Fibroblast of the conjunctiva (primary cell): ENCODE results near the gene ADGRL3.
"Not testable (repeated sequence)": the region's sequence is repeated elsewhere in the genome, so short reads cannot be mapped to it uniquely, and the experiment has no call there.

Experiments used
- DNase-seq: peaks from one replicate; pipeline ENCODE4 v3.0.0-alpha.2; 2010; ENCODE audit warnings: low read depth

Gene ADGRL3

GRCh38 chr4:61500883-61501282, 300.8 kb downstream of the ADGRL3 start:
- peak; percentile 4 for DNase-seq

GRCh38 chr4:61501812-61502211, 301.7 kb downstream of the ADGRL3 start:
- DNase-seq, result no peak

GRCh38 chr4:61505773-61506685, 305.9 kb downstream of the ADGRL3 start:
- DNase-seq, result no peak

GRCh38 chr4:61507091-61507490, 307.0 kb downstream of the ADGRL3 start:
- no peak for DNase-seq

GRCh38 chr4:61509721-61510241, 309.7 kb downstream of the ADGRL3 start:
- not testable (repeated sequence) for DNase-seq

- peak; percentile 43 for DNase-seq
Measured at GRCh38 chr4:61511716-61512488, 311.8 kb downstream of the ADGRL3 start.

DNA sequence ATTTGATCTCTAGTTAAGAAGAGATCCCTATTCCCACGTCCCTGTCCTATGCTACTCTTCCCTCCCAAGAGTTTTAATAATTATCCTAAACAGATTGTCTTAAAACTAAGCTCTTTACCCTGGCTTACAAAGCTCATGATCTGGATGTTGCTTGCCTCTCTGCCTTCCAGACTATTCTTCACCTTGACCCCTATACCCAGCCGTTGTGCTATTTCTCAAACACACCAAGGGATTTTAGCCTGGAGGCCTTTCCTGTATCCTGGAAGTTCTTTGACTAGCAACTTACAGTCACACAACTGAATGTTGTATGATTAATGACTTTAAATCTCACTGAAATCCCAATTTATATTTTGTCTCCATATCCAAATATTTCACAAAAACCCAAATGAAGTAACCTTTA, 314.9 kb downstream of the ADGRL3 start:
- DNase-seq, result no peak

- DNase-seq, result no peak
Measured at GRCh38 chr4:61517144-61517543, 317.0 kb downstream of the ADGRL3 start.

DNA sequence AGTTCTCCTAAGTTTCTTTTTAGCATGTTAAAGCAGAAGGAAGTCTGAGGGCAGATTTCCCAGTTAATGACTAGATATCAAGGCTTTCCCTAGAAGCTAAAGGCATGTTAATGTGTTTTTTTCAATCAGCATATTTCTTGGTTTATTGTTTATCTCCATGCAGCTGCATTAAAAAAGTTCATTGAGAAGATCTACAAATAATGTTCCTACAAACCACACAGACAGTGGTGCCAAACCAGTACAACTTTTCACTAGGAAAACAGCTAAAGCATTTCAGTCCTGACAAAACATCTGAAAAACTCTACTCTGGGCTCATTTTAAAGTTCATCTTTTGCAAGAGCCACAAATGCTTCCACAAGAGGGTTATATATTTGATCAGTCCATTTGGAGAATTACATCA, 320.0 kb downstream of the ADGRL3 start:
- DNase-seq, result no peak

GRCh38 chr4:61520681-61521160, 320.6 kb downstream of the ADGRL3 start:
- no peak for DNase-seq

DNA sequence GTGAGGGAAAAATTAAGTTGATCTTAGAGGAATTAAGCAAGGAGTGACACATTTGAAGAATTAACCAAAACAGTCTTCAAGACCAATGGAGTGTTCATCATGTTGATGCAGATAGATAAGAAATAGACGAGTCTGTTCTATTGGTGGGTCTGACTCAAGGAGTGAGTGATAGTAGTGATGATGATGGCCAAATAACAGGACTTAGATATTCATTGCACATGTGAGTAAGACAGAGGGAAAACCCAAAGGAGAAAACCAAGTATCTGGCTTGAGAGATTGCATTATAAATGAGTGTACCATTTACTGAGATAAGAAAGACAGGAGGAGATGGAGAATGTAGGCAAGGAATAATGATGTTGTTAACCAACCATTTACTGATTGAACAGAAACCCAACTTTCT, 321.3 kb downstream of the ADGRL3 start:
- DNase-seq, result no peak

GRCh38 chr4:61522312-61522711, 322.2 kb downstream of the ADGRL3 start:
- DNase-seq, result no peak

DNA sequence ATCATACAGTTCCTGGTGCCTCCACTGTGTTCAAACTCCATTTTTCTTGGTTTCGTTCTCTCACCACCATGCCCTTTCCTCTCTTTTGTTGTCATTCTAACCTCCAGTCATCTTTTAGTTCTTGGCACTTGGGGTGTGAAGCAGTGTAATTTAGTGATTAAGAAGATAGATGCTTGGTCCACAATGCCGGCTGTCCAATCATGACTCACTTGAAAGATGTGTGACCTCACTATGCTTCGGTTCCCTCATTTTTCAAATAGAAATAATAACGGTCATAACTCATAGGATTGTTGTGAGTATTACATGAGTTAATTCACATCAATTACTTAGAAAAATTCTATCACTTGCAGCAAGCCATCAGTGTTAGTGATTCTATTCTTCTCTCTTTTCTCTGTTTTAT, 327.8 kb downstream of the ADGRL3 start:
- no peak for DNase-seq

DNA sequence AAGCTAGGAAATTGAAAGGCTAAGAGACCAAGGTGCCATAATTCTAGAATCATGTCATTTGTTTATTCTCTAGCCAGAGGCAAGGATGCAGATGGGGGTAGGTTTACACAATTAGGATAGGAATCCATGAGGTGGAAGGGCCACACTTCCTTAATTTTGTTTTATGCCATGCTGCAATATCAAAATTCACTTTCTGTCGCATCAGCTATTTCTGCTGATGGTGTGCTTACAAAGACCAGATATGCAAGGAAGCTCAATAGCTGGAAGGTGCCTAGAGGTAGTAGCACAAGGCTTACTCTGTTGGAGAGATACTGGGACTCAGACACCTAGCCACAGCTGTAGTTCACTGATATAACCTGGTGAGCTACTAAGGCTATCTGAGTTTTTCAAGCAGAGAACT, 328.5 kb downstream of the ADGRL3 start:
- no peak for DNase-seq

- DNase-seq, result no peak
Measured at GRCh38 chr4:61531188-61531587, 331.1 kb downstream of the ADGRL3 start.

- no peak for DNase-seq
Measured at GRCh38 chr4:61532336-61533000, 332.3 kb downstream of the ADGRL3 start.

DNA sequence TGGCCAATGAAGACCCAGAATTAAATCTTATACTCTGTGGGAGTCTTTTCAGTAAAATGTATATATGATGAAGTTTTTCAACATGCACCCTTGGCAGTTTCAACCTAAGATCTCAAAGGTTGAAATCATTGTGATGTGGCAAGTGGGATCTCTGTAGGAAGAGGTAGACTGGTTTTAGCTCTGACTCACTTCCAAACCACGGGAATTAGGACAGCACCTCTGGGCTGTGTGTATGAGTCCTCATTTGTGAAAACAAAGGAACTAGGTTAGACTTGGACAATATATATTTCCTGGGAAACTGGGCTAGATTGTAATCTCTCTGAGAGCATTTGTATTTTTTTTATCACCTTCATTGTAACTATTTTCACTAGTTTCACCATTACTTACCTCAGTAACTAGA, 333.0 kb downstream of the ADGRL3 start:
- DNase-seq, result no peak

- no peak for DNase-seq
Measured at GRCh38 chr4:61540944-61541343, 340.8 kb downstream of the ADGRL3 start.

DNA sequence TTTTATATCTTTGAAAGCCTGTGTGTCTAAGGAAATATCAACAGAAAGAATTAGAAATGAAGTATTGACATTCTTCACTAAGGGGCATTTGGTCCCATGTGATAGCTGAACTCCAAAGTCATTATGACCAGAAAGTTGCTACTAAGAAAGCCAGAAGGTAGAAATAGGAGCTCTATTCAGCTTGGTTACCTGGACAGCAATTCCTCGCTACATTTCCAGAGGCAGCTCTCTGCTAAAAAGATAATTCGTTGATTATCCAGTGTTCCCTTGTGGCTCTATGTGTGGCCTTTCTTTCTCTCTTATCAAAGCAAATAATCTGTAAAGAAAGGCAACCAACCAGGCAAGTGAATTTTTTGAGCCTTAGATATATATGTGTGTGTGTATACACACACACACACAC, 341.3 kb downstream of the ADGRL3 start:
- DNase-seq, result no peak

- no peak for DNase-seq
Measured at GRCh38 chr4:61543976-61544375, 343.9 kb downstream of the ADGRL3 start.

GRCh38 chr4:61545902-61546480, 345.9 kb downstream of the ADGRL3 start:
- no peak for DNase-seq

- peak; percentile 0 for DNase-seq
Measured at GRCh38 chr4:61549336-61549735, 349.2 kb downstream of the ADGRL3 start.
